K562 (cell line): ENCODE results near the gene PELI2. TPM values are rescaled to one million over a fixed set of nuclear protein-coding genes. Genes with fewer than 3 reads are reported as not detected.

ENCODE experiments used
- ATAC-seq: fragments of 200-7000 bp; cut with Tn5 transposase; 3 replicates; pipeline ENCODE4 v1.9.1; 2020; ENCODE audit warnings: moderate library complexity
- BruUV-seq: library from RNA; stranded (reverse); fragments of 400-500 nt; replicated peaks from 2 replicates; lab custom pipeline; 2021; lab: Mats Ljungman, UMichigan
- CTCF ChIA-PET: fragments of 300-600 bp; formaldehyde crosslinking; extraction: SDS; loops from one replicate; lab custom pipeline; 2021; ENCODE audit warnings: low intra/inter-chr PET ratio; lab: Yijun Ruan, JAX
- POLR2A ChIA-PET: fragments of 300-600, 350-650 bp; sonication (Branson Sonifier 250); formaldehyde crosslinking; extraction: SDS; loops from one replicate; lab custom pipeline; 2021; ENCODE audit warnings: antibody characterized with exemption, inconsistent platforms; lab: Yijun Ruan, JAX
- DNase-seq, 4 experiments: peaks; one replicate each; pipeline versions ENCODE4 v3.0.0 to v3.0.0-alpha.2; 2011 to 2018; ENCODE audit warnings: low spot score in 3 of 4, mixed read lengths in 3 of 4; ENCODE audit errors: extremely low read depth in 1 of 4
- FAIRE-seq: peaks from 2 replicates; lab custom pipeline; 2011; peaks lifted over from hg19 to GRCh38; lab: Jason Lieb, UNC
- H2AFZ ChIP-seq: 2 replicates; pipeline ENCODE4 v1.6.0; 2011; ENCODE audit warnings: low read depth, low read length, control low read depth, inconsistent platforms
- H3K27ac ChIP-seq: fragments of 200-600 bp; 3 replicates; pipeline ENCODE4 v1.8.0; 2011; ENCODE audit warnings: low read depth, mild to moderate bottlenecking, control low read depth, inconsistent platforms, low read length, moderate library complexity, mixed read lengths; ENCODE audit errors: extremely low read depth
- H3K27me3 ChIP-seq, 2 experiments: fragments of 300-600 bp in 1 of 2; 2 replicates in 1 of 2; 3 replicates in 1 of 2; pipeline versions ENCODE4 v1.6.0 to v1.8.0; 2011; ENCODE audit warnings: inconsistent platforms in 2 of 2, low read length in 2 of 2, mild to moderate bottlenecking in 1 of 2, mixed read lengths in 1 of 2, moderate library complexity in 1 of 2; ENCODE audit not compliant: control insufficient read depth in 2 of 2, insufficient read depth in 2 of 2
- H3K36me3 ChIP-seq: fragments of 300-600 bp; 3 replicates; pipeline ENCODE4 v1.8.0; 2011; ENCODE audit warnings: mild to moderate bottlenecking, low read length, inconsistent platforms; ENCODE audit not compliant: control insufficient read depth, insufficient read depth
- H3K4me1 ChIP-seq, 2 experiments: fragments of 200-600 bp in 1 of 2; replicated peaks in 1 of 2; 2 replicates in 1 of 2; 3 replicates in 1 of 2; pipeline versions ENCODE4 v1.5.1 to v1.8.0; 2011; ENCODE audit warnings: inconsistent platforms in 2 of 2, low read length in 2 of 2, mild to moderate bottlenecking in 1 of 2, mixed read lengths in 1 of 2, moderate library complexity in 1 of 2; ENCODE audit not compliant: control insufficient read depth in 2 of 2, insufficient read depth in 2 of 2
- H3K4me2 ChIP-seq: 2 replicates; pipeline ENCODE4 v1.6.1; 2011; ENCODE audit warnings: low read length, control low read depth, inconsistent platforms, mixed read lengths; ENCODE audit not compliant: insufficient read depth
- H3K4me3 ChIP-seq: fragments of 200-600 bp; sonication (generic), shearing (Covaris generic); 2 replicates; pipeline ENCODE4 v1.5.1; 2016; ENCODE audit warnings: control low read depth, inconsistent platforms
- H3K79me2 ChIP-seq: fragments of 200-600 bp; 3 replicates; pipeline ENCODE4 v1.8.0; 2011; ENCODE audit warnings: low read length, inconsistent platforms; ENCODE audit not compliant: control insufficient read depth, insufficient read depth
- H3K9ac ChIP-seq, 2 experiments: 2 replicates each; pipeline versions ENCODE4 v1.6.0 to v1.6.1; 2011; ENCODE audit warnings: low read depth in 2 of 2, low read length in 2 of 2, control low read depth in 1 of 2, inconsistent platforms in 1 of 2, mild to moderate bottlenecking in 1 of 2, mixed read lengths in 1 of 2; ENCODE audit not compliant: insufficient read depth in 1 of 2
- H3K9me1 ChIP-seq: one replicate; pipeline ENCODE4 v1.6.0; 2011; ENCODE audit warnings: inconsistent platforms, mild to moderate bottlenecking, low read length, moderate library complexity; ENCODE audit not compliant: control insufficient read depth, insufficient read depth
- H3K9me3 ChIP-seq: replicated peaks from 2 replicates; pipeline ENCODE4 v1.5.1; 2011; ENCODE audit warnings: low read depth, low read length, inconsistent platforms; ENCODE audit not compliant: control insufficient read depth, insufficient read depth
- H4K20me1 ChIP-seq: replicated peaks from 2 replicates; pipeline ENCODE4 v1.6.1; 2011; ENCODE audit warnings: low read length, inconsistent platforms, mixed read lengths; ENCODE audit not compliant: control insufficient read depth, insufficient read depth
- CBFA2T3 ChIP-seq: fragments of 450-650 bp; IDR thresholded peaks from 2 replicates; pipeline ENCODE4 v1.6.1; 2017
- COPS2 ChIP-seq: fragments of 450-650 bp; conservative IDR thresholded peaks from 2 replicates; pipeline ENCODE4 v1.6.1; 2016; ENCODE audit warnings: mild to moderate bottlenecking, moderate library complexity
- EP300 ChIP-seq: IDR thresholded peaks from 2 replicates; pipeline ENCODE4 v1.6.1; 2012; ENCODE audit warnings: low read length, improper control_type of control experiment
- ETV1 ChIP-seq: fragments of 450-650 bp; conservative IDR thresholded peaks from 2 replicates; pipeline ENCODE4 v1.6.1; 2016; ENCODE audit warnings: missing genetic modification characterization, control low read depth, low read depth, missing compliant biosample characterization
- ETV6 ChIP-seq, 3 experiments: fragments of 150-350 bp in 1 of 3; sonication (generic) in 1 of 3; formaldehyde crosslinking in 1 of 3; IDR thresholded peaks; 2 replicates each; pipeline versions ENCODE4 v1.6.1 to v1.8.0; 2014 to 2022; ENCODE audit warnings: borderline replicate concordance in 2 of 3, low read depth in 2 of 3, antibody characterized with exemption in 1 of 3, low read length in 1 of 3, mild to moderate bottlenecking in 1 of 3, missing genetic modification reagents in 1 of 3
- POLR2B ChIP-seq: fragments of 450-650 bp; IDR thresholded peaks from 2 replicates; pipeline ENCODE4 v1.6.1; 2018; ENCODE audit warnings: low read depth; ENCODE audit not compliant: partially characterized antibody
- STAG1 ChIP-seq: sonication (generic); formaldehyde crosslinking; IDR thresholded peaks from 2 replicates; pipeline ENCODE4 v1.5.0; 2020; ENCODE audit warnings: missing genetic modification reagents, borderline replicate concordance
- TCF3 ChIP-seq: sonication (generic); formaldehyde crosslinking; IDR thresholded peaks from 2 replicates; pipeline ENCODE4 v1.4.0; 2020; ENCODE audit warnings: mild to moderate bottlenecking, missing genetic modification reagents
- ZEB2 ChIP-seq: fragments of 450-650 bp; IDR thresholded peaks from 2 replicates; pipeline ENCODE4 v1.6.1; 2016
- ZFPM2 ChIP-seq: fragments of 250-450 bp; sonication (Bioruptor Pico); IDR thresholded peaks from 2 replicates; pipeline ENCODE4 v1.5.1; 2022; ENCODE audit warnings: mild to moderate bottlenecking
- ZNF134 ChIP-seq: fragments of 250-450 bp; sonication (Bioruptor Pico); conservative IDR thresholded peaks from 2 replicates; pipeline ENCODE4 v1.4.0; 2020
- ZNF212 ChIP-seq: fragments of 450-650 bp; formaldehyde crosslinking; IDR thresholded peaks from 2 replicates; pipeline ENCODE4 v1.4.0; 2020; ENCODE audit warnings: mild to moderate bottlenecking
- ZNF384 ChIP-seq: IDR thresholded peaks from 2 replicates; pipeline ENCODE4 v1.6.1; 2012; ENCODE audit warnings: low read depth, low read length, improper control_type of control experiment
- ZNF395 ChIP-seq: fragments of 200-800 bp; sonication (Bioruptor generic); IDR thresholded peaks from 2 replicates; pipeline ENCODE4 v1.6.1; 2017; ENCODE audit warnings: missing genetic modification characterization, missing compliant biosample characterization
- ZNF77 ChIP-seq: fragments of 250-450 bp; sonication (Bioruptor Pico); IDR thresholded peaks from 2 replicates; pipeline ENCODE4 v1.5.0; 2020
- WGBS: fragments of 100-300 bp; shearing (Covaris generic); methylation state at CpG from one replicate; pipeline ENCODE4 v1.1.6; 2016; ENCODE audit warnings: low coverage, mixed read lengths; ENCODE audit not compliant: insufficient coverage; ENCODE audit errors: missing lambda C conversion rate; 5-methylcytosine and 5-hydroxymethylcytosine counted together
- in situ Hi-C: fragments of 300-500 bp; cut with MboI; formaldehyde crosslinking; loops from 4 replicates; pipeline ENCODE4 v1.15.0; 2018; ENCODE audit warnings: inconsistent platforms, mixed read lengths
- intact Hi-C: fragments of 100-400 bp; cut with micrococcal nuclease; formaldehyde crosslinking; loops from 2 replicates; pipeline ENCODE4 v1.14.2; 2022
- polyA plus RNA-seq, 8 experiments: library from polyadenylated mRNA; depleted of rRNA in 4 of 8; stranded (reverse) in 5 of 8; unstranded in 3 of 8; fragments of >200 nt; fragmentation: Nextera tagmentation in 2 of 8; fragmentation: Illumina TruSeq in 1 of 8; extraction: Ambion mirVana in 2 of 8; extraction: Trizol in 1 of 8; gene quantifications; 2 replicates each; pipeline versions ENCODE4 v1.2.1 to v1.2.3, GENCODE V29; 2011 to 2014; ENCODE audit warnings: inconsistent platforms in 1 of 8, missing spikeins in 1 of 8
- total RNA-seq, 7 experiments: library from RNA; depleted of rRNA in 6 of 7; stranded (reverse); fragments of >200 nt in 6 of 7; fragmentation: Illumina TruSeq in 2 of 7; extraction: Trizol in 2 of 7; gene quantifications; 2 replicates each; pipeline versions ENCODE4 v1.2.1 to v1.2.3, GENCODE V29; 2011 to 2021; ENCODE audit warnings: low replicate concordance in 1 of 7

The PELI2 gene
- total and polyA plus RNA-seq, 9 of the 15 experiments (the other 6 are each of a cell fraction or from before 2014, with no cell fraction given), result 0.20 to 1.5 (median 0.44) TPM

- Histone ChIP-seq H3K9me1 (no peaks in the 10 kb centered on the region), H3K9me3 (no peaks in the 10 kb centered on the region), H3K9ac (no peak overlapping the region), H3K79me2 (no peaks in the 10 kb centered on the region), H3K4me3 (no peak overlapping the region), H3K4me2 (no peak overlapping the region), H3K27me3 (no peaks in the 10 kb centered on the region), H4K20me1 (no peaks in the 10 kb centered on the region), H3K27ac (no peak overlapping the region), H3K36me3 (no peaks in the 10 kb centered on the region), H3K4me1 (peaks cover 0 to 17% of the 10 kb centered on the region in 2 experiments; a peak in 3 of 5 replicates), H2AFZ (peak overlapping the region; percentile 50)
- ChIA-PET CTCF (no interaction called here), POLR2A (no interaction called here)
- DNase-seq (no peak), ATAC-seq (no peak), FAIRE-seq (no peak)
- no TSS peak for BruUV-seq
- intact Hi-C loops (loop anchor here (2.0 to 5.0 kb wide), 2 partner anchors 475 to 609 kb away; no protein-coding TSS in a partner anchor), in situ Hi-C loops (no loop called here)
- peak; percentile 41; the same call in 1 of the 2 replicates for TF ChIP-seq TCF3 (CRISPR knock-in tag)
- TF ChIP-seq ZNF212 (CRISPR knock-in tag), result no peak
- TF ChIP-seq ZNF77 (CRISPR knock-in tag), result no peak
- TF ChIP-seq EP300, result 0 out of 2 replicates have a peak, but pooled peaks have one; percentile 7
- 37% methylated on average over 7 of the region's 7 CpGs for WGBS
These were observed 223.7 kb downstream of the PELI2 start for GRCh38 chr14:56341766-56342493.

DNA sequence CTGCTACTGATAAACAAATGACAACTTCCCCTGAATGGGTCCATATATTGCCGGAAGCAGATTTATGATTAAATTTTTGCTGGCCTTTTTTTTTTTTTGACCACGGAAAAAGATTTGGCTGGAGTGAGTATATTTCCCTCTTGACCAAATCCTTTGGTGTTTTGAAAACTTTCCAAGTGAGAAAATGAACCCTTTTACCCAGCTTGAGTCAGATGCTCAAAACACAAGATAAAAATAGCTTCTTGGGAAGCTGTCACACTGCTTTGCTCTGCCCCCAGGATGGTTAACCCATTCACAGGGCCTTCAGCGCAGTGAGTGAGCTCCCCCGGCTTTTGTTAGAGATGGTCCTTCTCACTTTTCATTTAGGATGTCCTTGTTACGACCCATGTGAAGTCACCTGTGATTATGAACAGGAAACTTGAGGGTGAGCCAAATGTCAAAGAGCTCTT lies 224.3 kb downstream of the PELI2 start:
- Histone ChIP-seq H3K36me3 (no peaks in the 10 kb centered on the region), H4K20me1 (no peaks in the 10 kb centered on the region), H3K9ac (no peak overlapping the region), H3K4me1 (peaks cover 0 to 17% of the 10 kb centered on the region in 2 experiments; a peak in 3 of 5 replicates), H3K9me3 (no peaks in the 10 kb centered on the region), H3K27me3 (no peaks in the 10 kb centered on the region), H2AFZ (0 out of 2 replicates have a peak overlapping the region, but pooled peaks have one; percentile 41), H3K4me2 (no peak overlapping the region), H3K9me1 (no peaks in the 10 kb centered on the region), H3K79me2 (no peaks in the 10 kb centered on the region), H3K4me3 (no peak overlapping the region), H3K27ac (no peak overlapping the region)
- FAIRE-seq (no peak), DNase-seq (peak in 1 of 4 experiments; percentile 9), ATAC-seq (no peak)
- CTCF ChIA-PET, result no interaction called here
- POLR2A ChIA-PET, result interaction anchor here (0.7 kb wide), 1 partner anchor 448 kb away, joined by 3 read pairs; no protein-coding TSS in a partner anchor
- in situ Hi-C loops, result no loop called here
- no TSS peak for BruUV-seq
- 7% methylated on average over 5 of the region's 5 CpGs for WGBS
- intact Hi-C loops, result loop anchor here (5.0 kb wide), 1 partner anchor 475 kb away; no protein-coding TSS in a partner anchor
- TF ChIP-seq ZEB2, result no peak
- TF ChIP-seq ZFPM2 (CRISPR knock-in tag), result no peak
- TF ChIP-seq STAG1 (CRISPR knock-in tag), result no peak
- TF ChIP-seq CBFA2T3, result peak; percentile 38; the same call in 1 of the 2 replicates
- TF ChIP-seq ETV1 (tag), result peak; percentile 72
- TF ChIP-seq ZNF395 (CRISPR knock-in tag), result no peak
- no peak for TF ChIP-seq ZNF134 (CRISPR knock-in tag)
- TF ChIP-seq COPS2, result no peak
- TF ChIP-seq ZNF384, result 0 out of 2 replicates have a peak, but pooled peaks have one; percentile 51
- TF ChIP-seq ETV6 (IDR thresholded peaks at IDR 0.05; ENCODE audit: borderline replicate concordance in 1 of 2, low read depth in 2 of 2, low read length in 1 of 2), result 0 out of 4 replicates have a peak, but pooled peaks of 1 of the 2 experiments have one; percentile 35
- no peak for TF ChIP-seq ETV6 (CRISPR knock-in tag; IDR thresholded peaks at IDR 0.05; ENCODE audit: borderline replicate concordance)
- TF ChIP-seq POLR2B, result no peak
